CD8-positive, alpha-beta memory T cell (primary cell): ENCODE data around the gene PIK3CB. TPM values are rescaled to one million over a fixed set of nuclear protein-coding genes. Genes with fewer than 3 reads are reported as not detected.

Experiments
- CTCF ChIA-PET: fragments of 350-600 bp; sonication (Branson Sonifier 250); formaldehyde crosslinking; loops from one replicate; lab custom pipeline; 2021; ENCODE audit warnings: antibody characterized with exemption; lab: Charles Lee
- POLR2A ChIA-PET: fragments of 350-600 bp; sonication (Branson Sonifier 250); formaldehyde crosslinking; loops from one replicate; lab custom pipeline; 2021; ENCODE audit warnings: antibody characterized with exemption; lab: Charles Lee
- DNase-seq, 5 donors: peaks; one replicate each; pipeline versions ENCODE4 v3.0.0 to v3.0.0-alpha.2; 2020 to 2022; ENCODE audit warnings: mixed read lengths in 1 of 5
- H3K27ac ChIP-seq: one replicate; pipeline ENCODE4 v1.7.0; 2013; ENCODE audit warnings: low read depth, mild to moderate bottlenecking, low read length, moderate library complexity
- H3K27me3 ChIP-seq: 2 replicates; pipeline ENCODE4 v1.7.0; 2013; ENCODE audit warnings: low read length, mild to moderate bottlenecking; ENCODE audit not compliant: insufficient read depth, poor library complexity, severe bottlenecking
- H3K36me3 ChIP-seq: 2 replicates; pipeline ENCODE4 v1.7.0; 2013; ENCODE audit warnings: mild to moderate bottlenecking, low read length, moderate library complexity; ENCODE audit not compliant: insufficient read depth
- H3K4me1 ChIP-seq: 2 replicates; pipeline ENCODE4 v1.7.0; 2013; ENCODE audit warnings: mild to moderate bottlenecking, low read length, moderate library complexity; ENCODE audit not compliant: insufficient read depth
- H3K4me3 ChIP-seq: 2 replicates; pipeline ENCODE4 v1.7.0; 2013; ENCODE audit warnings: mild to moderate bottlenecking, low read length
- H3K9me3 ChIP-seq: 2 replicates; pipeline ENCODE4 v1.7.0; 2013; ENCODE audit warnings: mild to moderate bottlenecking, low read length
- H3K27ac Mint-ChIP-seq, 8 donors: one replicate each; pipeline ENCODE4 v1.8.0; 2020 to 2021; ENCODE audit warnings: mixed read lengths in 8 of 8, mild to moderate bottlenecking in 6 of 8, inconsistent platforms in 3 of 8, moderate library complexity in 3 of 8
- H3K27me3 Mint-ChIP-seq, 2 donors: one replicate each; pipeline ENCODE4 v1.8.0; 2020 to 2021; ENCODE audit warnings: mixed read lengths in 2 of 2, mild to moderate bottlenecking in 1 of 2, moderate library complexity in 1 of 2
- H3K36me3 Mint-ChIP-seq, 3 donors: one replicate each; pipeline ENCODE4 v1.8.0; 2020 to 2021; ENCODE audit warnings: mixed read lengths in 3 of 3, inconsistent platforms in 1 of 3, mild to moderate bottlenecking in 1 of 3
- H3K4me1 Mint-ChIP-seq, 3 donors: one replicate each; pipeline ENCODE4 v1.8.0; 2020 to 2021; ENCODE audit warnings: mixed read lengths in 3 of 3, inconsistent platforms in 1 of 3, mild to moderate bottlenecking in 1 of 3
- H3K4me3 Mint-ChIP-seq, 7 donors: one replicate each; pipeline ENCODE4 v1.8.0; 2020 to 2021; ENCODE audit warnings: mixed read lengths in 7 of 7, mild to moderate bottlenecking in 6 of 7, moderate library complexity in 4 of 7, inconsistent platforms in 2 of 7
- H3K9me3 Mint-ChIP-seq, 5 donors: one replicate each; pipeline ENCODE4 v1.8.0; 2020 to 2022; ENCODE audit warnings: mixed read lengths in 5 of 5, mild to moderate bottlenecking in 3 of 5, moderate library complexity in 2 of 5, inconsistent platforms in 1 of 5
- polyA plus RNA-seq: library from polyadenylated mRNA; unstranded; fragments of 300-500 nt; fragmentation: Illumina TruSeq; gene quantifications from one replicate; pipeline ENCODE4 v1.2.3, GENCODE V29; 2021
- total RNA-seq, 2 experiments: library from RNA; stranded (reverse); gene quantifications; one replicate each; pipeline ENCODE4 v1.2.3, GENCODE V29; 2021

The PIK3CB gene
- total and polyA plus RNA-seq, 3 experiments from 2014 or later, result 17.1 to 17.6 (median 17.3) TPM

DNA sequence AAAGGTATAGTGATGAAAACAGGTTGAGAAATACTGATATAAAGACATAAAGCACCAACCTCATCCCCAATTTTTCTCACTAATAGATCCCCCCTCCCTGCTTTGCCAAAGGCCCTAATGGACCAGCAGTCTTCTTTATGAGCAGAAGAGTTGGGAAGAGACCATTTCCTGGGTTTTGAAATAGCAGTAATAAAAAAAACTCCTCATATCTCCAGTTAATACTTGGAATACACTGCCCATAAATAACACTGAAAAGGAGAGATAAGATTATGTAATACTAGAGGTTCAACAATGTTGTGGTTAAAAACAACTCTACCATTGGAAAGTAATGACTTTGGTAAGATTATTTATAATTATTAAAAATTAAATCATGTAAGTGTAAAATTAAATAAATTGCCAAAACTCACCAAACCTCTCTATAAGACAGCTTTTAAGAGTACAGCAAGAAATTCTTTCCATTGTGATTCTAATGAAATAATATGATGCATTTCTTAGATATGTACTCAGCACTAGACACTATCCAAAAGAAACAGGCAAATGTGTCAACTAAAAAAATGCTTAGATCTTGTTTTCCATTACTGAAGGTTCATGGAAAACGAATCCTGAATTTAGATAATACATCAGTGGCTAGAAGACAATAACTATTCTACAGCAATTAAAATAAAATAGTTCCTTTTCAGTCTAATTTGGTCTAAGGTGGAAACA is 137.9 kb downstream of the PIK3CB start:
- Mint-ChIP-seq H3K27me3 (no peaks in the 10 kb centered on the region), H3K27ac (no peak overlapping the region), H3K4me1 (no peaks in the 10 kb centered on the region), H3K9me3 (no peaks in the 10 kb centered on the region), H3K36me3 (peaks cover 0 to 44% (median 6%) of the 10 kb centered on the region in 3 donors), H3K4me3 (no peak overlapping the region)
- no peak for DNase-seq
- no peaks in the 10 kb centered on the region for H3K27me3 ChIP-seq
- POLR2A ChIA-PET, result no interaction called here
- no peaks in the 10 kb centered on the region for H3K9me3 ChIP-seq
- no peak overlapping the region for H3K4me3 ChIP-seq
- H3K27ac ChIP-seq, result no peak overlapping the region
- CTCF ChIA-PET, result interaction anchor here (1.5 to 12.7 kb wide), 5 partner anchors 8 to 227 kb away, joined by 4 to 198 read pairs (median 6); partner anchors contain the start of gene CEP70
- no peaks in the 10 kb centered on the region for H3K4me1 ChIP-seq
- peaks cover 8% of the 10 kb centered on the region for H3K36me3 ChIP-seq

DNA sequence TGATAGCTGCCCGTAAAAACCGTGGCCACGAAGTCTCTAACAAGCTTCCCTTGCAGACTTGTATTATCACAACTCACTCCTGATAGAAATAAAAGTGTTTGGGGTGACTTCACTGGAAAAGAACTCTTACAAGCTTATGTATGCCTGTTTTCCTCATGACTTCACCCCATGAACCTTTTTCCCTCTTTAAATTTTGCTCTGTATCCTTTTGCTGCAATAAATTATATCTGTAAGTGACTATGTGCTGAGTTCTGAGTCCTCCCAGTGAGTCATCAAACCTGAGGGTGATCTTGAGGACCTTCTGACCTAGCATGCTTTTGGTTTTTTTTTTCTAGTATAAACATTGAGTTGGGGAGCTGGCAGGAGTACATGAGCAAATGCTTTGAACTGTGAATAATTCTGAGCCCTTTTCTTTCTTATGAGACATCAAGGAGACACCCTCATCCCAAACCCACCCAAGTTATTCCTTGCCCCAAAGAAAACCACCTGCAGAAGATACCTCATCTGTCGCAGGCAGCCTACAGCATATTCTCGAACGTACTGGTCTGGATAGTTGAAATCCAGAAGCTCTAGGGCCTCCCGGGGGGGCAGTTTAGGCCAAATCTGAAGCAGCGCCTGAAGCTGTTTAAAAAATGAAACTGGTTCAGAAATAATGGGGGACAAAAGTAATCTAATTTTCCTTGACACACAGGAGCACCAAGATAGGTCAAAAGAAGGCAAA is 140.3 kb downstream of the PIK3CB start:
- Histone ChIP-seq H3K27ac (peak overlapping the region; percentile 33), H3K27me3 (no peaks in the 10 kb centered on the region), H3K4me1 (no peaks in the 10 kb centered on the region), H3K4me3 (no peak overlapping the region), H3K9me3 (no peaks in the 10 kb centered on the region), H3K36me3 (peaks cover 8% of the 10 kb centered on the region)
- no peaks in the 10 kb centered on the region for H3K9me3 Mint-ChIP-seq
- H3K36me3 Mint-ChIP-seq, result peaks cover 0 to 46% (median 6%) of the 10 kb centered on the region in 3 donors
- no peaks in the 10 kb centered on the region for H3K27me3 Mint-ChIP-seq
- CTCF ChIA-PET, result interaction anchor here (0.6 to 12.7 kb wide), 6 partner anchors 10 to 242 kb away, joined by 3 to 198 read pairs (median 4); partner anchors contain the start of gene PIK3CB
- peak overlapping the region in 2 of 8 donors; percentile 24 to 26 for H3K27ac Mint-ChIP-seq
- no peak overlapping the region for H3K4me3 Mint-ChIP-seq
- POLR2A ChIA-PET, result no interaction called here
- DNase-seq, result no peak
- H3K4me1 Mint-ChIP-seq, result no peaks in the 10 kb centered on the region

DNA sequence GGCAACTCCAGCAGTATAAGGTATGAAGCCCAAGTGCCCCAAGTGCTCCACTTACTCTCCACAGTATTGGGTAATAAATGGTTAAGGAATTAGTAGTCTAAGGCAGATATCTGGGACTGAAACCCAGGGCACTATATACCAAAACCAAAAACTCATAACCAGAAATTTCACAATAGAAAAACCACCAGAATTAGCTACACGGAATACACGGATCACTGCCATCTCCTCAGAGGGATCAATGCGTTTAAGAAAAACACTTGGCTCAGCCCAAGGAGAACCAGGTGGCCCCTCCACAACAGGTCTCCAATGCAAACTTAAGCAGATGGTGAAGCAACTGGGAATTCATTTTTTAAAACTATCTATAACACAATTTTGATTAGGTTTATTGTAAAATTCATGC is 142.6 kb downstream of the PIK3CB start:
- peaks cover 0 to 50% (median 6%) of the 10 kb centered on the region in 3 donors for H3K36me3 Mint-ChIP-seq
- Histone ChIP-seq H3K4me1 (no peaks in the 10 kb centered on the region), H3K9me3 (no peaks in the 10 kb centered on the region), H3K27ac (no peak overlapping the region), H3K27me3 (no peaks in the 10 kb centered on the region), H3K36me3 (peaks cover 8% of the 10 kb centered on the region), H3K4me3 (no peak overlapping the region)
- no peak for DNase-seq
- H3K4me3 Mint-ChIP-seq, result no peak overlapping the region
- POLR2A ChIA-PET, result no interaction called here
- no peaks in the 10 kb centered on the region for H3K27me3 Mint-ChIP-seq
- CTCF ChIA-PET, result interaction anchor here (2.1 kb wide), 1 partner anchor 223 kb away, joined by 7 read pairs; no protein-coding TSS in a partner anchor
- H3K27ac Mint-ChIP-seq, result no peak overlapping the region
- H3K9me3 Mint-ChIP-seq, result no peaks in the 10 kb centered on the region
- peaks cover under 1 to 3% (median under 1%) of the 10 kb centered on the region in 3 donors for H3K4me1 Mint-ChIP-seq

DNA sequence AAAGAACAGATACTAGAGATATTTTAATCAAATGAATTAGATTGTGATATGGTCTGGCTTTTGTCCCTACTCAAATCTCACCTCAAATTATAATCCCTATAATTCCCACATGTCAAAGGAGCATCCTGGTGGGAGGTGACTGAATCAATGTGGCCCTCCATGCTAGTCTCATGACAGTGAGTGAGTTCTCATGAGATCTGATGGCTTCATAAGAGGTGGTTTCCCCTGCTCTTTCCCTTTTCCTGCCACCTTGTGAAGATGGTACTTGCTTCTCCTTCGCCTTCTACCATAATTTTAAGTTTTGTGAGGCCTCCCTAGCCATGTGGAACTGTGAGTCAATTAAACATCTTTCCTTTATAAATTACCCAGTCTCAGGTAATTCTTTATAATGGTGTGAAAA is 143.4 kb downstream of the PIK3CB start:
- peak overlapping the region in 3 of 8 donors; percentile 9 to 17 (median 12) for H3K27ac Mint-ChIP-seq

DNA sequence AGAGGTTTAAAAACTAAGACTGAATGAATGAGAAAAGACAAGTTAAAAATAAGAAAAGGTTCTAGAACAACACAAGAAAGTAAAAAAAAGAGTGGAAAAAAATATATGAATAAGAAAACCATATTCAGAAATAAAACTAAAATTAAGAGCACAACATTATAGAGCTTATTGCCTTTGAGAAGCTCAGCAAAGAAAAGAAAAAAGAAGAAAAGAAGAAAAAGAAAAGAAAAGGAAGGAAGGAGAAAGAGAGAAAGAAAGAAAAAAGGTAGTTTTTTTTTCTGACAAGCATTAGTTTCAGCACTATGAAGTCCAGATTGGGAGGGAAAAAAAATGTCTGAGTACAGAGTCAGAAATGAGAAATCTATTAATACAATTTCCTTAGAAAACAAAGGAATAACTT is 144.7 kb downstream of the PIK3CB start:
- Histone ChIP-seq H3K27me3 (no peaks in the 10 kb centered on the region), H3K4me1 (no peaks in the 10 kb centered on the region), H3K4me3 (no peak overlapping the region), H3K36me3 (peaks cover 8% of the 10 kb centered on the region), H3K27ac (no peak overlapping the region), H3K9me3 (no peaks in the 10 kb centered on the region)
- ChIA-PET POLR2A (no interaction called here), CTCF (interaction anchor here (6.3 kb wide), 1 partner anchor 225 kb away, joined by 56 read pairs; no protein-coding TSS in a partner anchor)
- DNase-seq, result no peak
- H3K9me3 Mint-ChIP-seq, result no peaks in the 10 kb centered on the region
- peaks cover 7 to 8% (median 7%) of the 10 kb centered on the region in 3 donors for H3K4me1 Mint-ChIP-seq
- H3K4me3 Mint-ChIP-seq, result no peak overlapping the region
- H3K27ac Mint-ChIP-seq, result peak overlapping the region in 3 of 8 donors; percentile 29 to 48 (median 35)
- no peaks in the 10 kb centered on the region for H3K27me3 Mint-ChIP-seq
- H3K36me3 Mint-ChIP-seq, result peaks cover 0 to 54% (median 5%) of the 10 kb centered on the region in 3 donors

More for the DNA sequence above, 143.4 kb downstream of the PIK3CB start:
- peaks cover 8% of the 10 kb centered on the region for H3K36me3 ChIP-seq
- H3K4me1 ChIP-seq, result no peaks in the 10 kb centered on the region
- no peak for DNase-seq
- peaks cover 0 to 51% (median 6%) of the 10 kb centered on the region in 3 donors for H3K36me3 Mint-ChIP-seq
- H3K4me3 ChIP-seq, result no peak overlapping the region
- H3K9me3 ChIP-seq, result no peaks in the 10 kb centered on the region
- no peaks in the 10 kb centered on the region for H3K9me3 Mint-ChIP-seq
- peaks cover 7 to 8% (median 7%) of the 10 kb centered on the region in 3 donors for H3K4me1 Mint-ChIP-seq
- H3K27me3 ChIP-seq, result no peaks in the 10 kb centered on the region
- CTCF ChIA-PET, result interaction anchor here (2.1 to 6.3 kb wide), 2 partner anchors 223 to 224 kb away, joined by 7 to 56 read pairs; no protein-coding TSS in a partner anchor
- no peaks in the 10 kb centered on the region for H3K27me3 Mint-ChIP-seq
- POLR2A ChIA-PET, result no interaction called here
- H3K4me3 Mint-ChIP-seq, result no peak overlapping the region
- no peak overlapping the region for H3K27ac ChIP-seq

DNA sequence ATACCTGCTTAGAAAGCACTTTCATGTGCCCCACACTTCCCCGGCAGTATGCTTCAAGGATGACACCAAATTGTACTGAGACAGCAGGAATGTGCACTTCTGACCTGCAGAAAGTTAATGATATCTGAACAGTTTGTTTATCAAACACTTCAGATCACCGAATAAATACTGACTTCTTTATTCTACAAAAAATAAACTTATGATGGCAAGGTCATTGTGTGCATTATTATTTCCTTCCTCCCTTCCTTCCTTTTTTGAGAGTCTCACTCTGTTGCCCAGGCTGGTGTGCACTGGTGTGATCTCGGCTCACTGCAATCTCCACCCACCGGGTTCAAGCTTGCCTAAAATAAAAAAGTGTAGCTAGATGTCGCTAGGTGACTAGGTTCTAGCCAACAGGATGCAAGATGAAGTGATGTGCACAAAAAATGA is 145.8 kb downstream of the PIK3CB start:
- Histone ChIP-seq H3K36me3 (peaks cover under 1% of the 10 kb centered on the region), H3K4me3 (no peak overlapping the region), H3K4me1 (no peaks in the 10 kb centered on the region), H3K27me3 (no peaks in the 10 kb centered on the region), H3K27ac (no peak overlapping the region), H3K9me3 (no peaks in the 10 kb centered on the region)
- POLR2A ChIA-PET, result no interaction called here
- DNase-seq, result no peak
- Mint-ChIP-seq H3K27ac (no peak overlapping the region), H3K4me3 (no peak overlapping the region), H3K27me3 (no peaks in the 10 kb centered on the region), H3K4me1 (peaks cover 7 to 8% (median 7%) of the 10 kb centered on the region in 3 donors), H3K36me3 (peaks cover 0 to 49% (median 3%) of the 10 kb centered on the region in 3 donors), H3K9me3 (no peaks in the 10 kb centered on the region)
- CTCF ChIA-PET, result interaction anchor here (1.7 to 6.3 kb wide), 2 partner anchors 11 to 226 kb away, joined by 4 to 56 read pairs; no protein-coding TSS in a partner anchor

DNA sequence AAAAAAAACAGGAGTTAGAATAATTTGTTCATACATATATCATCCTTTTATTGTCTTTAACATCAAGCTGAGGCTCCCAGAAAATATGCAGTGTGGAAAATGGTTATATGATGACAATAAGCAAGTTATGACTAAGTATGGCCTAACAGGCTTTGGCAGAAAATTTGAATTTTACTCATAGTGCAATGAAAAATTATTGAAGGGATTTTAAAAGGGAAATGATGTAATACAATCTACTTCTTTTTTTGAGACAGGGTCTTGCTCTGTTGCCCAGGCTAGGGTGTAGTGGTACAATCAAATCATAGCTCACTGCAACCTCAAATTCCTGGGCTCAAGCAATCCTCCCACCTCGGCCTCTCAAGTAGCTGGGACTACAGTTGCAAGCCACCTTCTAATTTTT is 147.5 kb downstream of the PIK3CB start:
- H3K9me3 ChIP-seq, result no peaks in the 10 kb centered on the region
- H3K36me3 ChIP-seq, result no peaks in the 10 kb centered on the region
- Mint-ChIP-seq H3K4me1 (peaks cover 7 to 8% (median 7%) of the 10 kb centered on the region in 3 donors), H3K27me3 (no peaks in the 10 kb centered on the region), H3K36me3 (peaks cover 0 to 59% (median 10%) of the 10 kb centered on the region in 3 donors), H3K4me3 (peak overlapping the region in 1 of 7 donors; percentile 6), H3K9me3 (no peaks in the 10 kb centered on the region), H3K27ac (peak overlapping the region in 4 of 8 donors; percentile 3 to 30 (median 8))
- ChIA-PET CTCF (interaction anchor here (1.3 to 6.3 kb wide), 3 partner anchors 9 to 236 kb away, joined by 4 to 56 read pairs (median 6); no protein-coding TSS in a partner anchor), POLR2A (interaction anchor here (0.6 kb wide), 1 partner anchor 12 kb away, joined by 3 read pairs; no protein-coding TSS in a partner anchor)
- no peaks in the 10 kb centered on the region for H3K27me3 ChIP-seq
- no peak overlapping the region for H3K27ac ChIP-seq
- no peaks in the 10 kb centered on the region for H3K4me1 ChIP-seq
- DNase-seq, result no peak
- no peak overlapping the region for H3K4me3 ChIP-seq
